ENCODE results near the gene UBASH3B.
A peak's percentile ranks its signal among the peaks of the same experiment; 100 is the strongest.

Gene UBASH3B

GRCh38 chr11:122784325-122784955 lies 128.9 kb downstream of the UBASH3B start:
- DNase-seq (ENCODE audit: low read depth in 2 of 2) = no peak

- DNase-seq (ENCODE audit: low read depth in 2 of 2) = no peak
Observed at GRCh38 chr11:122785031-122785541, 129.6 kb downstream of the UBASH3B start.

GRCh38 chr11:122786896-122787295 lies 131.4 kb downstream of the UBASH3B start:
- no peak for DNase-seq (ENCODE audit: low read depth in 2 of 2)

- DNase-seq (ENCODE audit: low read depth in 2 of 2) = no peak
Observed at GRCh38 chr11:122788781-122789535, 133.4 kb downstream of the UBASH3B start.

GRCh38 chr11:122789907-122790306 lies 134.4 kb downstream of the UBASH3B start:
- DNase-seq (ENCODE audit: low read depth in 2 of 2) = no peak

- no peak for DNase-seq (ENCODE audit: low read depth in 2 of 2)
Observed at GRCh38 chr11:122791411-122791810, 135.9 kb downstream of the UBASH3B start.

GRCh38 chr11:122791836-122792235 lies 136.3 kb downstream of the UBASH3B start:
- no peak for DNase-seq (ENCODE audit: low read depth in 2 of 2)

- no peak for DNase-seq (ENCODE audit: low read depth in 2 of 2)
Observed at GRCh38 chr11:122793515-122793914, 138.0 kb downstream of the UBASH3B start.

- DNase-seq (ENCODE audit: low read depth in 2 of 2) = no peak
Observed at GRCh38 chr11:122795307-122795706, 139.8 kb downstream of the UBASH3B start.

- peak; percentile 52 to 57 for DNase-seq (ENCODE audit: low read depth in 2 of 2)
Observed at GRCh38 chr11:122796128-122796717, 140.7 kb downstream of the UBASH3B start.

GRCh38 chr11:122797651-122798050 lies 142.1 kb downstream of the UBASH3B start:
- DNase-seq (ENCODE audit: low read depth in 2 of 2) = no peak

GRCh38 chr11:122799406-122800105 lies 144.0 kb downstream of the UBASH3B start:
- no peak for DNase-seq (ENCODE audit: low read depth in 2 of 2)

- no peak for DNase-seq (ENCODE audit: low read depth in 2 of 2)
Observed at GRCh38 chr11:122802876-122803275, 147.4 kb downstream of the UBASH3B start.

- no peak for DNase-seq (ENCODE audit: low read depth in 2 of 2)
Observed at GRCh38 chr11:122803306-122803705, 147.8 kb downstream of the UBASH3B start.

- no peak for DNase-seq (ENCODE audit: low read depth in 2 of 2)
Observed at GRCh38 chr11:122803716-122804115, 148.2 kb downstream of the UBASH3B start.

GRCh38 chr11:122804161-122804560 lies 148.6 kb downstream of the UBASH3B start:
- DNase-seq (ENCODE audit: low read depth in 2 of 2) = no peak

GRCh38 chr11:122804796-122805195 lies 149.3 kb downstream of the UBASH3B start:
- DNase-seq (ENCODE audit: low read depth in 2 of 2) = no peak

- no peak for DNase-seq (ENCODE audit: low read depth in 2 of 2)
Observed at GRCh38 chr11:122807731-122808477, 152.4 kb downstream of the UBASH3B start.

- no peak for DNase-seq (ENCODE audit: low read depth in 2 of 2)
Observed at GRCh38 chr11:122808478-122808869, 153.0 kb downstream of the UBASH3B start.

- no peak for DNase-seq (ENCODE audit: low read depth in 2 of 2)
Observed at GRCh38 chr11:122809866-122810265, 154.3 kb downstream of the UBASH3B start.

- no peak for DNase-seq (ENCODE audit: low read depth in 2 of 2)
Observed at GRCh38 chr11:122811721-122812120, 156.2 kb downstream of the UBASH3B start.

All from stimulated activated CD8-positive, alpha-beta memory T cell treated with anti-CD3 and anti-CD28 coated beads, Interleukin-7, amount 100 ng/mL, for 1 hour (primary cell).